Activated CD8-positive, alpha-beta memory T cell treated with anti-CD3 and anti-CD28 coated beads for 4 hours (primary cell): ENCODE measurements around the gene MAPK1.
"Not testable (repeated sequence)": the region's sequence is repeated elsewhere in the genome, so short reads cannot be mapped to it uniquely, and the experiment has no call there.

Experiments
- DNase-seq, 2 donors: peaks; one replicate each; pipeline ENCODE4 v3.0.0-alpha.2; 2020; ENCODE audit warnings: low read depth in 2 of 2

Gene MAPK1

GRCh38 chr22:21867528-21868266, at the start of gene MAPK1:
MAPK1 (minus strand) TSS chr22:21867645; CDS start chr22:21867440, 205 bp downstream.
- DNase-seq, result peak; percentile 88

GRCh38 chr22:21916309-21916918, 49.0 kb upstream of the MAPK1 start:
- no peak for DNase-seq

GRCh38 chr22:21915624-21916308, 48.3 kb upstream of the MAPK1 start:
- no peak for DNase-seq

GRCh38 chr22:21914033-21914642, 46.7 kb upstream of the MAPK1 start:
- not testable (repeated sequence) for DNase-seq

- not testable (repeated sequence) for DNase-seq
Observed at GRCh38 chr22:21910367-21910766, 42.9 kb upstream of the MAPK1 start.

GRCh38 chr22:21909871-21910270, 42.4 kb upstream of the MAPK1 start:
- no peak for DNase-seq

- DNase-seq, result no peak
Observed at GRCh38 chr22:21907638-21908522, 40.4 kb upstream of the MAPK1 start.

DNA sequence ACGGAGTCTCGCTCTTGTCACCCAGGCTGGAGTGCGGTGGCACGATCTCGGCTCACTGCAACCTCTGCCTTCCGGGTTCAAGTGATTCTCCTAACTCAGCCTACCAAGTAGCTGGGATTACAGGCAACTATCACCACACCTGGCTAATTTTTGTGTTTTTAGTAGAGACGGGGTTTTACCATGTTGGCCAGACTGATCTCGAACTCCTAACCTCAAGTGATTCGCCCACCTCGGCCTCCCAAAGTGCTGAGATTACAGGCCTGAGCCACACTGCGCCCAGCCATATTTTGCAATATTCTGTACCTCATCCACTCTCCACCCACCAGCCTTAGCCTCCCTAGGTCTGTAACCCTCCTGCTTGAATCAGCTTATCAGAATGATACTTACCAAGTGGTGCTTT, 37.8 kb upstream of the MAPK1 start:
- DNase-seq, result not testable (repeated sequence)

DNA sequence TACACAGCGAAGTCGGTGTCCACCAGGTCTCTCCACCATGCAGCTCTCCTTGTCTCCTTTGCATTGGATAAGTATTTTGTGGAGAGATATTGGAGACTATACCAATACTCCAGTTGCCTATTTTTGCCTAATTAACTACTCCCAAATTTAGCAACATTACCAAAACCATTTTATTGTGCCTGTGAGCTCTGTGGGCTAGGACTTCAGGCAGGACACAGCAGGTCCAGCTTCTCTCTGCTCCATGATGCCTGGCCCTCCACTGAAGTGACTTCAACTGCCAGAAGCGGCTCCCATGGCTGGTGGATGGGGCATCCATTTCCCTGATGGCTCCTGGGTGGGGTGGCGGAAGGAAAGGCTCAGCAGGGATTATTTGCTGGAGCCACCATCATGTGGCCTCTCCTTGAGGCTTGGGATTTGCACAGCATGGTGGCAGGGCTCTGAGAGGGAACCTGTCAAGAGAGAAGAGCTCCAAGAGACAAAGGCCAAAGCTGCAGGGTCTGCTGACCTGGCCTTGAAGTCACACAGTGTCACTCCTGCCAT, 36.9 kb upstream of the MAPK1 start:
- DNase-seq, result no peak

DNA sequence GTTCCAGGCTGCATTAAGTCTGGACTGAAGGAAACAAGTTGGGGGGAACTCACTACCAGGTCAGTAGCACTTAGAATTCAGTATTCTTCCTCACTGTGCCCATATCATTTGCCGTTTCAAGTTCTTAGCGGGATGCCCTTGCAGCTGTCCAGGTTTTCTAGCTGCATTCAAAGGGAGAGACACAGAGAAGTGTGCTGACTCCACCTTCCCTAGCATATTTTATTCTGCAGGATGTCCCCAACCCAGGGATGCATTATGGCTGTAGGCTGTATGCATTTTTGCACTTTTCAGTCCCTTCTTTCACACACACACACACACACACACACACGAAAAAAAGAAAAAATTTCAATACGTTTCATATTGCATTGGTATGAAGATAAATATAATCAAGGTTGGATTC, 35.8 kb upstream of the MAPK1 start:
- no peak for DNase-seq

GRCh38 chr22:21902296-21903087, 35.0 kb upstream of the MAPK1 start:
- no peak for DNase-seq

- no peak for DNase-seq
Observed at GRCh38 chr22:21898354-21898896, 31.0 kb upstream of the MAPK1 start.

- no peak for DNase-seq
Observed at GRCh38 chr22:21896951-21897513, 29.6 kb upstream of the MAPK1 start.

- DNase-seq, result not testable (repeated sequence)
Observed at GRCh38 chr22:21896275-21896674, 28.8 kb upstream of the MAPK1 start.

DNA sequence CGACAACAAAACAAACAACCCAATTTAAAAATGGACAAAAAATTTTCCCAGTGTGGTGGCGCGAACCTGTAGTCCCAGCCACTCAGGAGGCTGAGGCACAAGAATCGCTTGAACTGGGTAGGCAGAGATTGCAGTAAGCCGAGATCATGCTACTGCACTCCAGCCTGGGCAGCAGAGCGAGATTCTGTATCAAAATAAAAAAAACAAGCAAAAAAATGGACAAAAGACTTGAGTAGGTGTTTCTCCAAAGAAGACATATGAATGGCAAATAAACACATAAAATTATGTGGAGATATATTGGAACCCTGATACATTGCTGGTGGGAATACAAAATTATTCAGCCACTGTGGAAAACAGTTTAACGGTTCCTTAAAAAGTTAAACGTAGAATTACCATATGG, 27.4 kb upstream of the MAPK1 start:
- no peak for DNase-seq

DNA sequence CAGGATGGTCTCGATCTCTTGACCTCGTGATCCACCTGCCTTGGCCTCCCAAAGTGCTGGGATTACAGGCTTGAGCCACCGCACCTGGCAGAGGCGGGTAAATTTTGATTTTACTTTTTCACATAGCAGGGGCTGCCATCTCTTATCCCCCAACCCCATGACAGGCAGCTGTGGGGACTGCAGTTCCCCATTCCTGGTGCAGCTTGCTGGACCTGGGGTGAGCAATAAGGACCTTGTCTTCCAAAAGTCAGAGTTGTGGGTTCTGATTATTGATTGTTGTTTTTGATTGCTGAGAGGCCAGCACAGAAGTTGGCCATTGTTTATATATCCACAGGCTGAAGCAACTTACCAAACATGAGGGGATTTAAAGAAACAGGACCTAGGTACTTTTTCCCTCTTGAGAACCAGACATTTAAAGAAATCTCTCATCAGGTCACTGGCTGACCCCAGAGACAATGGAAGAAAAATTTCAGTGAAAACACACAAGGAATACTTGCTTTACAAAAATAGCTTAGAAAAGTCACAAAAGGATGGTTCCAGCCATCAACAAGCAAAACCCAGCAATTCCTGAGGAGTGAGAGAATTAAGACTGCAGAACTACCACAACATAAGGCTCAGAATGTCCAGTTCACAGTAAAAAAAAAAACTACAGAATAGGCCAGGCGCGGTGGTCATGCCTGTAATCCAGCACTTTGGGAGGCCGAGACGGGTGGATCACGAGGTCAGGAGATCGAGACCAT, 22.0 kb upstream of the MAPK1 start:
- DNase-seq, result no peak

DNA sequence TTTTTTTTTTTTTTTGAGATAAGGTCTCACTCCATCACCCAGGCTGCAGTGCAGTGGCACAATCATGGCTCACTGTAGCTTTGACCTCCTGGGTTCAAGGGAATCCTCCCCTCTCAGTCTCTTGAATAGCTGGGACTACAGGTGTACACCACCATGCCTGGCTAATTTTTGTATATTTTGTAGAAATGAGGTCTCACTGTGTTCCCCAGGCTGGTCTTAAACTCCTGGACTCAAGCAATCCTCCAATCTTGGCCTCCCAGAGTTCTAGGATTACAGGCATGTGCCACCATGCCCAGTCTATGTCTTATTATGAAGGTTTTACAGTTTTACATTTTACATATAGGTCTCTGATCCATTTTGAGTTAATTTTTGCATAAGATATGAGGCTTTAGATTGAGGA, 20.4 kb upstream of the MAPK1 start:
- no peak for DNase-seq

DNA sequence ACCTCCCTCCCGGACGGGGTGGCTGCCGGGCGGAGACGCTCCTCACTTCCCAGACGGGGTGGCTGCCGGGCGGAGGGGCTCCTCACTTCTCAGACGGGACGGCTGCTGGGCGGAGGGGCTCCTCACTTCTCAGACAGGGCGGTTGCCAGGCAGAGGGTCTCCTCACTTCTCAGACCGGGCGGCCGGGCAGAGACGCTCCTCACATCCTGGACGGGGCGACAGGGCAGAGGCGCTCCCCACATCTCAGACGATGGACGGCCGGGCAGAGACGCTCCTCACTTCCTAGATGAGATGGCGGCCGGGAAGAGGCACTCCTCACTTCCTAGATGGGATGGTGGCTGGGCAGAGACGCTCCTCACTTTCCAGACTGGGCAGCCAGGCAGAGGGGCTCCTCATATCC, 16.5 kb upstream of the MAPK1 start:
- DNase-seq, result not testable (repeated sequence)

- DNase-seq, result not testable (repeated sequence)
Observed at GRCh38 chr22:21882754-21883333, 15.4 kb upstream of the MAPK1 start.
